ENCODE measurements around the gene SPATA31D3.
"Not testable (repeated sequence)": the region's sequence is repeated elsewhere in the genome, so short reads cannot be mapped to it uniquely, and the experiment has no call there.

SPATA31D3 gene

DNA sequence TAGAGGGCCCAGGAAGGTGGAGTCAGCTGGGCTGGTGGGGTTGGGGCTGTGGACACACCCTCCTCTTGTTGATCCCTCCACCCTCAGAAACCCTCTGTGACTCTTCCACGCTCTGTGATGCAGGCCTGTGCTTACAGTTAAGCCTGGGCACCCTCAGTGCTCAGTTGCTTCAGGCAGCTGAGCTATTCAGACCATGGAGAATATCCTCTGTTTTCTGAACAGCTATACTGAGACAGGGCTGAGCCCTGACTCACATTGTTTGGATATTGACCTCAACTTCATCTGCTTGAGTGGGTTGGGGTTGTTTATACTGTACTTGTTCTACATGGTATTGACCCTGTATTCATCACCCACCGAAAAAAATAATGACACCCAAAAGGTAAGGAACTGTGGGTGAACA, at the start of gene SPATA31D3:
Gene SPATA31D3, plus strand, starts transcription at position 108 of the 400 bp plus-strand sequence. Its CDS starts 86 bp downstream, at position 194.
- DNase-seq = not testable (repeated sequence)

DNA sequence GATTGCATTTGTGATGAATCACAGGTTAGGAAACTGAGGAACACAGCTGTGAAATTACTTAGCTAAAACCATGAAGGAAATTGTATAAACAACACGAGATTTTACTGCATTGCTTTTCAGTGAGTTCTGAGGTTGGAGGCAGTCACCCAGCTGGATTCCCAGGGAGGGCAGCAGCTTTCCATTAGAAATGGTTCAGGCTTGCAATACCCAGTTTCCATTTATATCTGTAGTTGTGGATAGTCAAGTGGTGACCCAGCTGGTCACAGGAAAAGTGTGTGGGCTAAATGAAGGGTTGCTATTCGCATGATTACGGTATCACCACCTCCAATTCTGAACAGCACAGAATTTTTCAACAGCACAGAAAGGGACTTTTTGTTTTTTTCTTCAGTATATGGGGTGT, 49.4 kb upstream of the SPATA31D3 start:
- no peak for DNase-seq

DNA sequence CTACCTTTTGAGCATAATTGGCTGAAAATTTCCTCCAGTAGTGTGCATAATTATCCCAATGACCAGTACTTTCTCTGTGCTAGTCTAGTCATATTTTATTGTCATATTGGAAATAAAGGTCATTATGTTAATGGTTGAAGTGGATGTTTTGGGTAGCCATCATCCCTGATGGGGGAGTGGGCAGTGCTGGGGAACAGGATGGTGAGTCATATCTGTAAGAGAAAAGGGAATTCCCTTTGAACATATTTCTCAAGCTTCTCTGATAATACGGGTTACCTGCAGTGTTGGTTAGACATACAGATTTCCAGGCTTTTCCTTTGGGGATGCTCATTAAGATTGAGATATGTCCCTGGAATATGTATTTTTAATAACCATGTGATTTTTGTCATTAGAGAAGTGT, 48.4 kb upstream of the SPATA31D3 start:
- no peak for DNase-seq

DNA sequence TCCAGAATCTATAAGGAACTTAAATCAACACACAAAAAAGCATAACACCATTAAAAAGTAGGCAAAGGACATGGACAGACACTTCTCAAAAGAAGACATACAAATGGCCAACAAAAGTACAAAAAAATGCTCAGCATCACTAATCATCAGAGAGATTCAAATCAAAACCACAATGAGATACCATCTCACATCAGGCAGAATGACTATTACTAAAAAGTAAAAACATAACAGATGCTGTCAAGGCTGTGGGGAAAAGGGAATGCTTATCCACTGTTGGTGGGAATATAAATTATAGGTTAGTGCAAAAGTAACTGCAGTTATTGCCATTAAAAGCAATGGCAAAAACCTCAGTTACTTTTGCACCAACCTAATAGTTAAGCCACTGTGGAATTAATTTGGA, 47.2 kb upstream of the SPATA31D3 start:
- DNase-seq = no peak

DNA sequence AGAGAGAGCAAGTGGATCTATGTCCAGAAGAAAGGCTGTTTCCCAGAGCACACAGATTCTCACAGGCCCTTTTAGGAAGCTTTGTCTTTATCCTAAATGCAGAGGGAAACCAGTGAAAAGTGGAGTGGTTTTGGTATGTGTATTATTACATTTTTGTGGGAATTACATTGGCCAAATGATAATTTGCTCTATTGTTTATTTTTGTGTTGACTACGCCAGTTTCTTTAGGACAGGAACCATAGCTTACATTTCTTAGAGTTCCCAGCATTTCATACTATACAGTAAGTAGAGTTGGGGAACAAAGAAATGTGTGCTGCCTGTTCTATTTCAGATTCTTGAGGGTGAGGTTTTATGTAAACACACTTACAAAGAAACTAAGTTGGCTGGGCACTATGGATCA, 44.4 kb upstream of the SPATA31D3 start:
- DNase-seq = no peak

DNA sequence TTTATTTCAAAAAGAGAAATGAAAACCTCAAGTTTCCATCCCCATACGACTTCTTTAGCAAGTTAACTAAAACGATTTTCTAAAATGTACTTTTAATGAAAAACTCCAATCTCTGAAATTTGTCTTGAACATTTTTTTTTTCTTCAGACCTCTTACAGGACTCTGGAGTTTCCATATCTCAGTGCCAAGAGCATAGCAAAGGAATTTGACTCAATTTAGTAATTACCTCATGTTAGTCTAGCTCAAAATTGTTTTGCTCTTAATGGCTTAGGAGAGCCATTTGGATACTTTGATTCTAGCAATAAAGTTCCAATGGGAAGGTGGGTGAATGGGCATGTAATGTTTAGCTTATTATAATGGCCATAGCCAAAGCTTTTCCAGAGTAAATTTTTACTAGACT, 41.1 kb upstream of the SPATA31D3 start:
- no peak for DNase-seq

DNA sequence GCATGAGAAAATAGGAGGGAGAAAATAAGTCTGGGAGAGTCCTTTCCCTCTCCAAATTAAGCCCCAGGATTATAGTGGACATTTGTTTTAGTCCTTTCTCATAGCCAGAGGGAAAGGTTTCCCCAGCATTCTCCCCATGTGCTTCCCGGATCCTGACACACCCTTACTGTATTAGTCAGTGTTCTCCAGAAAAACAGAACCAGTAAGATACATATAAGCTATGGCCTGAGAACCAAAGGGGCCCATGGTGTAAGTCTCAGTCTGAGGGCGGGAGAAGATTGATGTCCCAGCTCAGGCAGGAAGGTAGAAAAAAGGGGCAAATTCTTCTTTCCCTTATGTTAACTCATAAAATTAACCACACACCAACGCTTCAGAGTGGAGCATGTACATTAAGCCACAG, 40.7 kb upstream of the SPATA31D3 start:
- DNase-seq = no peak

DNA sequence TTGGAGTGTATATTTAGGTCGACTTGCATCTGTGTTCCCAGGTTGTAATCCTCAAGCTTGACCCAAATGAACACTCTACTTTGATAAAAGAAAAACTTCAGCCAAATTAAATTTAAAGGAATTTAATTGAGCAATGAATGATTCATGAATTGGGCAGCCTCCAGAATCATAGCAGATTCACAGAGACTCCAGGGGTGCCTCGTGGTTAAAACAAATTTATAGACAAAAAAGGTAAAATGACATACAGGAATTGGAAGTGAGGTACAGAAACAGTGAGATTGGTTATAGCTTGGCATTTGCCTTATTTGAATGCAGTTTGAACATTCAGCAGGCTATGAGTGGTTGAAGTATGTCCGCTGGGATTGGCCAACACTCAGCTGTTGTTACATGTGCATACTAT, 36.6 kb upstream of the SPATA31D3 start:
- DNase-seq = no peak

DNA sequence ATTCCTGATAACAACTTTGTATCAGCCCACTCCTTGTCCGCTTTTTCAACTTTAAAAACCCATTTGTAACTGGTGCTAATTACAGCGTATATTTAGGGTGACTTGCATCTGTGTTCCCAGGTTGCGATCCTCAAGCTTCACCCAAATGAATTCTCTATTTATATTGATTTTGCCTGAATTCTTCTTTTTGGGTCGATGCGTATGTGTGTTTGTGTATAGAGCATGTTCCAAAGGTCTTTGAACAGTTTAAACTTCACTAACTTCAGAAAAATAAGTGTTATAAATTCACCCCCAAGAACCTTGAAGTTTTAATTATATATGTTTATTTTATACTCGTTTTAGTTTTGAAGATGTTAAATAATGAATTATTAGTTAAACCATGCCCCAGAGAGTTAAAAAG, 31.2 kb upstream of the SPATA31D3 start:
- no peak for DNase-seq

DNA sequence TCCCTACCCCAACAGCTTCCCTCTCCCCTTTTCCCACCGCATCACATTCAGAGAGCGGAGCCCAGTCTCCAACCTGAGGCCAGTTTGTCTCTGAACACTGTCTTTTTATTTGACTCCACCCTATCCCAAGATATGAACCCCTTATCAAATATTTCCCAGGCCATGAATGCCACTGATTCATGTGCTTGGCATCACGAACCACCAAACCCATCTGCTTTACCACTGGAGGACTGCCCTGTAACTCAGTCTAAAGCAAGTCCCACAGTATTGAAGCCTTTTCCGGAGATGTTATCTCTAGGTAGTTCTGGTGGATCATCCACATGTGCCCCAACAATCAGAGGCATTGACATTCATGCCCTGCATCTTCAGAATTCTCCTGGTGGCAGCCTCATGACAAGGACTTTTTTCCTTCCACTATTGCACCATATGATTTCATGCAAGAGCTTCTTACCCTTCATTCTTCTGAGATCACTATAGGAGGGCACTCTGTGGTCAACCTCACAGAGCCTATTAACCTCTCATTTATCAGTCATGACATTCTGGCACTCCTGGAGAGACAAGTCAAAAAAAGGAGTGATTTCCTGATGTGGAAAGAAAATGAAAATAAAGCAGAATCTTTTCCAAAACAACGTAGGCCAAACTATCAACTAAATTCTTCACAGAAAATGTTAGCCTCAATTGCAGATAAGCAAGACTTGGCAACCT, 27.3 kb upstream of the SPATA31D3 start:
- DNase-seq = no peak

DNA sequence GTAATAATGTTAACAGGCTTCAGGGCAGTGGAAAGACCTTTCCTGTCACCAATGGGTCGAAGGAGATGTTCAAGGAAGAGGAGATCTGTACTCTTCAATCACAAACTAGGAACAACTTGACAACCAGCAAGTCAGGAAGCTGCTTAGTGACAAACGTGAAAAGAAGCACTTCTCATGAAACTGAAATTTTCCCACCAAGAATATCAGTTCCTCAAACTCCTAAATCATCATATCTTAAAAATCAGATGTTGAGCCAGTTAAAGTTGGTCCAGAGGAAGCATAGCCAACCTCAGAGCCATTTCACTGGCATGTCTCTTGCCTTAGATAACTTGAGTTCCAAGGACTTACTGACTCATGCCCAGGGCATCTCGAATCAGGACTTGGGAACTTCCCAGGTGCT, 24.8 kb upstream of the SPATA31D3 start:
- DNase-seq = not testable (repeated sequence)

DNA sequence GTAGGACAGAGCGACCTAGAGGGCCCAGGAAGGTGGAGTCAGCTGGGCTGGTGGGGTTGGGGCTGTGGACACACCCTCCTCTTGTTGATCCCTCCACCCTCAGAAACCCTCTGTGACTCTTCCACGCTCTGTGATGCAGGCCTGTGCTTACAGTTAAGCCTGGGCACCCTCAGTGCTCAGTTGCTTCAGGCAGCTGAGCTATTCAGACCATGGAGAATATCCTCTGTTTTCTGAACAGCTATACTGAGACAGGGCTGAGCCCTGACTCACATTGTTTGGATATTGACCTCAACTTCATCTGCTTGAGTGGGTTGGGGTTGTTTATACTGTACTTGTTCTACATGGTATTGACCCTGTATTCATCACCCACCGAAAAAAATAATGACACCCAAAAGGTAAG, 15.0 kb upstream of the SPATA31D3 start, which contains the start of gene SPATA31D4:
Gene SPATA31D4, plus strand, starts transcription at position 124 of the 400 bp plus-strand sequence. Its CDS starts 86 bp downstream, at position 210.
- not testable (repeated sequence) for DNase-seq

DNA sequence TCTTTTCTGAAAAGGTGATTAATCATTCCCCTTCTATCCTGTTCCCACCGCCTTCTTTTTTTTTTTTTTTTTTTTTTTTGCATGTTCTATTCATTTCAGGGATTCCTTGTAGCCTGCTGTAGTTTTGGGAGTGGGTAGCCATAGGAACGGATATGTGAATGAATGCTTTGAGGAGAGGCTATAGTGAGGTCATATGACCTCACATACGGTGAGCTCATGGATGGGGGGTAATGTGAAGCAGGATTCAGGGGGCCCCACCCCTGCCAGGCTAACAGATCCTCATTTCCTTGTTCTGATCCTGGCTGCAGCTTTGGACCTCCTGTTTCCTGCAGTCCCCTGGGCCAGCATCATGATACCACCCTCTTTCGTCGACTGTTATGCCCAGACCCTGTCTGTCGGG, 13.2 kb upstream of the SPATA31D3 start:
- not testable (repeated sequence) for DNase-seq

DNA sequence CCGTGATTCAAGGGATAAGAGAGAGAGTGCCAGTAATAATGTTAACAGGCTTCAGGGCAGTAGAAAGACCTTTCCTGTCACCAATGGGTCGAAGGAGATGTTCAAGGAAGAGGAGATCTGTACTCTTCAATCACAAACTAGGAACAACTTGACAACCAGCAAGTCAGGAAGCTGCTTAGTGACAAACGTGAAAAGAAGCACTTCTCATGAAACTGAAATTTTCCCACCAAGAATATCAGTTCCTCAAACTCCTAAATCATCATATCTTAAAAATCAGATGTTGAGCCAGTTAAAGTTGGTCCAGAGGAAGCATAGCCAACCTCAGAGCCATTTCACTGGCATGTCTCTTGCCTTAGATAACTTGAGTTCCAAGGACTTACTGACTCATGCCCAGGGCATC, 9.8 kb upstream of the SPATA31D3 start:
- not testable (repeated sequence) for DNase-seq

DNA sequence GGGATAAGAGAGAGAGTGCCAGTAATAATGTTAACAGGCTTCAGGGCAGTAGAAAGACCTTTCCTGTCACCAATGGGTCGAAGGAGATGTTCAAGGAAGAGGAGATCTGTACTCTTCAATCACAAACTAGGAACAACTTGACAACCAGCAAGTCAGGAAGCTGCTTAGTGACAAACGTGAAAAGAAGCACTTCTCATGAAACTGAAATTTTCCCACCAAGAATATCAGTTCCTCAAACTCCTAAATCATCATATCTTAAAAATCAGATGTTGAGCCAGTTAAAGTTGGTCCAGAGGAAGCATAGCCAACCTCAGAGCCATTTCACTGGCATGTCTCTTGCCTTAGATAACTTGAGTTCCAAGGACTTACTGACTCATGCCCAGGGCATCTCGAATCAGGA, 5.3 kb downstream of the SPATA31D3 start:
- DNase-seq = not testable (repeated sequence)

DNA sequence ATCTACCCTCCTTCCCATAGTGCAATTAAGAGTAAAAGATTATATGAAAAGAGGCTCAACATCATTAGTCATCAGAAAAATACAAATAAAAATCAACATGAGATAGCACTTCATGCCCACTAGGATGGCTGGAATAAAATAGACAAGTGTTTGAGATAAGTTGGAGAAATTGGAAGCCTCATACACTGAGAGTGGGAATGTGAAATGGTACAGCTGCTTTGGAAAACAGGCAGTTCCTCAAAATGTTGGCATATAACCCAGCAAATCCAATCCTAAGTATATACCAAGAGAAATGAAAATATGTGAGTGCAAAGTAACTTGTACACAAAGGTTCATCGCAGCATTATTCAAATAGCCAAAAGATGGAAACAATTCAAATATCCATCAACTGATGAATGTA, 9.8 kb downstream of the SPATA31D3 start:
- DNase-seq = no peak

DNA sequence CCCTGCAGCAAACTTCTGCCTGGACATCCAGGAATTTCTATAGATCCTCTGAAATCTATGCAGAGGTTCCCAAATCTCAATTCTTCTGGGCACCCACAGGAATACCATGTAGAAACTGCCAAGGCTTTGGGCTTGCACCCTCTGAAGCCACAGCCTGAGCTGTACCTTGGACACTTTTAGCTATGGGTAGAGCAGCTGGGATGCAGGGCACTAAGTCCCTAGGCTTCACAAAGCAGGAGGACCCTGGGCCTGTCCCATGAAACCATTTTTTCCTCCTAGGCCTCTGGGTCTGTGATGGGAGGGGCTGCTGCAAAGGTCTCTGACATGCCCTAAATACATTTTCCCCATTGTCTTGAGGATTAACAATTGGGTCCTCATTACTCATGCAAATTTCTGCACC, 12.3 kb downstream of the SPATA31D3 start:
- no peak for DNase-seq

DNA sequence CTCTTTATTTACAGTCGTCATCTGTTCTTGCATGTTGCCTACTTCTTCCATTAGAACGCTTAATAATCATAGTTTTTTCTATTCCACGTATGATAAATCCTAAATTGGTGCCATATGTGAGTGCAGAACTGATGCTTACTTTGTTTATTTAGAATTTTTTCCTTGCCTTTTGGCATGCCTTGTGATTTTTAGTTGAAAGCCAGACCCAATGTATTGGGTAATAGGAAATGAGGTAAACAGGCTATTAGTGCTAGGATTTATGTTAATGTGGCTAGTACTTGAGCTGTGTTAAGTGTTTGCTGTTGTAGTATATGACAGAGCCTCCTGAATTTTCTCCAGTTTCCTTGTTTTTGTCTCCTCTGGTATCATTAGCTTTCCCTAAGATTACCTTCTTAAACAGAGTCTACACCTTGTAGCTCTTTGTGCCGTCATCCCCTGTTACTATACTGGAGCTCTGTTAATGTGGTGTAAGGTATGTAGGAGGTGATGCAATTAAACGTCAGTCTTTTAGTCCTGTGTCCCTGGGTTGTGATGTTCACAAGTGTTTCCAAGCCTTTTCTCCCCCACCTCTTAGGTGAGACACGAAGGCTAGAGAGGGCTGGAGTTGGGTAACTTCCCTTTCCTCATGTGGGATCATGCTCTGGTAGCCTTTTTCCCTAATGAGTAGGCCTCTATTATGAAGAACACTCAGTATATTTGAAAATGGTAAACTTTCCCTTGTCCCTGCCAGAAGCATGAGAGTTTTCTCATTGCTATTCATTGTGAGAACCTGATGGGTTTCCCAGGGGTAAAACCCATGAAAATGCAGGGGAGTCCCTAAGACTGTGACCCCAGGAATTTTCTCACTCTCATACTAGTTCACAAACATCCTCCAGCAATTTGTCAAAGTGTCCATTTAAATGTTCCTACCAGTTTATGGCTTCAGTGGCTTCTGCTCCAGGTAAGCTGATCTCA, 21.2 kb downstream of the SPATA31D3 start:
- no peak for DNase-seq

DNA sequence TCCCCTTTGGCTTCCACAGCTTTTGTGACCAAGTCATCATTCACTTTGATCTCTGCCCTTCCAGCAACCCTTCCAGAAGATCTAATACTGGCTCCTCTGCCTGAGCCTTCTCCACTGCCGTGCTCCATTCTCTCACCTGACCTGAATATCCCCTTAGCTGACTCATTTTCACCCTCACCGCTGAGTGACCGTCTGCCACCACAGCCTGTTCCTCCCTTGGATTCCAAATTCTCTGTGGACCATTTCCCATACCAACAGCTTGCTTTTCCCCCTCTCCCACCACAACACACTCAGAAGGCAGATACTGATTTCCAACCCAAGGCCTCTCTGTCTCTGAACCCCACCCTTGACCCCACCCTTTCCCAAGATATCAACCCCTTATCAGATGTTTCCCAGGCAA, 24.7 kb downstream of the SPATA31D3 start:
- DNase-seq = no peak

DNA sequence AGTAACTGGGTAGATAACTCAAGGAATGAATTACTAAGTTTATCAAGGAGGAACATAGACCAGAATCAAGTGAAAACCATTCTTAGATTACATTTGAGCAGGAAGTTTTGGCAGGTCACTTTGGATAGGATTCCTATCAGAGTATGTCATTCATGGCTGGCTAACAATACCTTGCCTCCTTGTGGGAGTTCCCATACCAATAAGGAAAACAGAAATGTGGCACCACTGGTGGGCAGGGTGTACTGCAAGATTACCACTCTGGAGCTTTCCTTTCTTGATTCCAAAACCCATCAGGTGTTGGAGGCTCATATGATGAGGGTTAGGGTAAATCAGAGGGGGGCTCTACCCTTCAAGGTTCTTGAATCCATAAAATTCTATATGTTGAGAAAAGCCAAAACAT, 26.7 kb downstream of the SPATA31D3 start:
- DNase-seq = no peak

DNA sequence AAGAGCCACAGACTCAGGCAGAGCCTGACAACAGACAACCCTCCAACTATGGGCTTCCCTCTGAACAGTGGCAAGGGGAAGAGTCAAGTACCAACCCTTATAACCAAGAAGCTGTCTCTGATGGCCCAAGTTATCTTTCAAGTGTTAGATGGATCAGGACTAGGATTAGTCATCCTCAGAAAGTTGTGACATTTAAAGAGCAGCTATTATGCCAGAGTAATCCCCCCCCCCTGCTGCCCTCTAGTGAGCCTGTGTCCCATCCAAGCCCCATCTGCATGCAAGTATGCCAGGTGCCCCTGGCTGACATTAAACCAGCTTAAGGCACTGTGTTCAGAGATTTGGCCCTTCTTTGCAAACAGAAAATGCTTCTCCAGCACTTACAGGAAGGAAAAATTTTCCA, 28.4 kb downstream of the SPATA31D3 start:
- no peak for DNase-seq

DNA sequence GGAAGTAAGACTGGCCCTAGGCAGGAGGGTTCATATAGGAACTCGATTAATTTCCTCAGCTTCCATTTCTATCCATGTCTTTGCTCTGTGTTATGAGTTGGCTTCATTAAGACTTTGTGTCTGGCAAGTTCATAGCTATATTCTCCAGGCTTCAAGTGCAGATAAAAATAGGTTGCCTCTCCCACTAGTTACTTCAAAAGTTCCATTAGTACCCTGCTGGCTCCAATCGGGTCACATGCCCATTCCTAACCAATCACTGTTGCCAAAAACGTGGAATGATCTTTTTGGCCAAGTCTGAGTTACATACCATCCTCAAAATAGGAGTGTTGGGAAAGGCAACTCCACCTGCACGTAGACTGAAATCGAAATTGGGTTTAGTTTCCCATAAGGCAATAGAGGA, 31.5 kb downstream of the SPATA31D3 start:
- DNase-seq = no peak

DNA sequence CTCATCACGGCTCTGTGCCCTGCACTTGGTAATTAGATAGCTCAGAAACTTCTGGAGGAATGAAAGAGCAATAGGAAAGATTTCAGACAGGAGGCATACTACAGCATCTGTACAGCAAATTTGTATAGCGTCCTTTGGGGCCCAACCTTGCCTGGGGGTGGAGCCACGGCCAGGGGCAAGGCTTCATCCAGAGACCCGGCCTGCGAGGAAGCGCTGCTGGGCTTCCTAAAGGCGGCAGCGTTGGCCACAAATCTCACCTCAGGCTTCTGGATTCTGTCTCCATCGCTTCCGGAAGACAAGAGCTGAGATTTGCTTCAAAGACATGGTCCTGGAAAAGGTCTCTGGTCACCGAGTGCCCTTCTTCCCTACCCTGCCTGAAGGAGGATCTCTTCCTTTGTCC, 33.1 kb downstream of the SPATA31D3 start:
- no peak for DNase-seq

DNA sequence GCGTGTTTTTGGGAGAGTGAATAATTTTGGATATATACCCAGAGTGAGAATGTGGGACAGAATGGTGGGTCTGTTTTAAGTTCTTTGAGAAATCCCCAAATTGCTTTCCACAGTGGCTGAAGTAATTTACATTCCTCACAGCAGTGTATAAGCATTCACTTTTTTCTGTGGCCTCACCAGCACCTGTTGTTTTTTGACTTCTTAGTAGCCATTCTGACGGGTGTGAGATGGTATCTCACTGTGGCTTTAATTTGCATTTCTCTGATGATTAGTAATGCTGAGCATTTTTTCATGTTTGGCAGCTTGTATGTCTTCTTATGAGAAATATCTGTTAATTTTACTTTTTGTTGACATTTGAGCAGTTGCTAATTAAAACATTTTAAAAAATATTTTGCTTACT, 35.9 kb downstream of the SPATA31D3 start:
- no peak for DNase-seq
